Transverse colon (tissue), 4 donors: ENCODE data around the gene RAB8B.

Experiments
- CTCF ChIP-seq, 5 experiments: fragments of 200-600 bp in 3 of 5; fragments of 450-650 bp in 2 of 5; sonication (generic) in 3 of 5; IDR thresholded peaks; 1 replicate in 2 of 5; 2 replicates in 3 of 5; pipeline ENCODE4 v1.5.1; 2016 to 2017; ENCODE audit warnings: antibody characterized with exemption in 5 of 5, inconsistent platforms in 3 of 5, mild to moderate bottlenecking in 2 of 5, moderate library complexity in 1 of 5
- POLR2AphosphoS5 ChIP-seq, 3 donors: sonication (generic); formaldehyde crosslinking; IDR thresholded peaks; one replicate each; pipeline ENCODE4 v1.6.1; 2016; ENCODE audit warnings: antibody characterized with exemption in 3 of 3

DNA sequence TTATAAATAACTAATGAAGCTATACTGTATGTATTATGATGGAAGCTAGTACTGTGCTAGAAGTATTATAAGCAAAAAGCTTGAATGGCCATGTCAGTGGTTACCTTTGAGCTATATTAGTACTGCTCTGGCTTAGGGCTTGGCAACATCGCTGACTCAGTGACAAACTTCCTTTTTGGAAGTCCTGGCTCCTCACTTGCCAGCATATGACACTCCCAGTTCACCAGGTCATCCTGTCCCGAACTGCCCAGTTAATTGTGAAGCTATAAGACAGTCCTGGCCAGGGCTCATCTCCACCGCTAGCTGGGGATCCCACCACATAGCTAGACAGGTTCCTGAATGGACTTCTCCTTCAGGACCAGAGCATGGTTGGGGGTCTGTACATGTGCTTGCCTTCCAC, 31.9 kb downstream of the RAB8B start:
- TF ChIP-seq POLR2AphosphoS5 (IDR thresholded peaks at IDR 0.05) (no peak), CTCF (IDR thresholded peaks at IDR 0.05) (no peak)
